Superior temporal gyrus (tissue), 1 donor: ENCODE measurements around the gene MLF2.

Experiments used
- DNase-seq: peaks from one replicate; pipeline ENCODE4 v3.0.0-alpha.2; 2016; ENCODE audit errors: extremely low spot score

The MLF2 gene

GRCh38 chr12:6752921-6753771, at the start of gene MLF2:
MLF2 (minus strand) TSS chr12:6753141; CDS start chr12:6752334, 807 bp downstream.
- peak; percentile 97 for DNase-seq

GRCh38 chr12:6799147-6799546, 46.2 kb upstream of the MLF2 start:
- no peak for DNase-seq

GRCh38 chr12:6796576-6796975, 43.6 kb upstream of the MLF2 start:
- DNase-seq = no peak

GRCh38 chr12:6795088-6795487, 42.1 kb upstream of the MLF2 start:
- no peak for DNase-seq

GRCh38 chr12:6792522-6793201, 39.7 kb upstream of the MLF2 start:
- peak; percentile 46 for DNase-seq

- no peak for DNase-seq
Observed at GRCh38 chr12:6791931-6792520, 39.1 kb upstream of the MLF2 start.

GRCh38 chr12:6790496-6791150, 37.7 kb upstream of the MLF2 start:
- DNase-seq = no peak

- DNase-seq = no peak
Observed at GRCh38 chr12:6788972-6789924, 36.3 kb upstream of the MLF2 start, which contains the start of gene CD4. CD4 (plus strand) TSS chr12:6789528; CDS start chr12:6800139, 10,611 bp downstream.

- DNase-seq = no peak
Observed at GRCh38 chr12:6787309-6787708, 34.4 kb upstream of the MLF2 start.

GRCh38 chr12:6786416-6787094, 33.6 kb upstream of the MLF2 start:
- DNase-seq = peak; percentile 25

- no peak for DNase-seq
Observed at GRCh38 chr12:6784761-6785160, 31.8 kb upstream of the MLF2 start.

GRCh38 chr12:6784296-6784695, 31.4 kb upstream of the MLF2 start:
- no peak for DNase-seq

- no peak for DNase-seq
Observed at GRCh38 chr12:6783828-6784227, 30.9 kb upstream of the MLF2 start.

- no peak for DNase-seq
Observed at GRCh38 chr12:6782850-6783566, 30.1 kb upstream of the MLF2 start.

- no peak for DNase-seq
Observed at GRCh38 chr12:6782119-6782518, 29.2 kb upstream of the MLF2 start.

- DNase-seq = no peak
Observed at GRCh38 chr12:6780573-6780972, 27.6 kb upstream of the MLF2 start.

- no peak for DNase-seq
Observed at GRCh38 chr12:6779708-6780432, 26.9 kb upstream of the MLF2 start.

GRCh38 chr12:6778574-6779550, 25.9 kb upstream of the MLF2 start:
- DNase-seq = peak; percentile 95
